NT2/D1 (cell line): Measurements from ENCODE around the gene CLCN1.

ENCODE experiments used
- YY1 ChIP-seq: IDR thresholded peaks from 2 replicates; pipeline ENCODE4 v1.6.1; 2011; ENCODE audit not compliant: insufficient read length, insufficient read depth
- ZNF274 ChIP-seq: IDR thresholded peaks from 2 replicates; pipeline ENCODE4 v1.6.1; 2011; ENCODE audit warnings: mild to moderate bottlenecking, low read depth, low read length

- TF ChIP-seq YY1 (no peak), ZNF274 (no peak)
Observed at GRCh38 chr7:143382791-143383641, 67.1 kb downstream of the CLCN1 start.
